ENCODE data around the gene SLC18A3.

DNA sequence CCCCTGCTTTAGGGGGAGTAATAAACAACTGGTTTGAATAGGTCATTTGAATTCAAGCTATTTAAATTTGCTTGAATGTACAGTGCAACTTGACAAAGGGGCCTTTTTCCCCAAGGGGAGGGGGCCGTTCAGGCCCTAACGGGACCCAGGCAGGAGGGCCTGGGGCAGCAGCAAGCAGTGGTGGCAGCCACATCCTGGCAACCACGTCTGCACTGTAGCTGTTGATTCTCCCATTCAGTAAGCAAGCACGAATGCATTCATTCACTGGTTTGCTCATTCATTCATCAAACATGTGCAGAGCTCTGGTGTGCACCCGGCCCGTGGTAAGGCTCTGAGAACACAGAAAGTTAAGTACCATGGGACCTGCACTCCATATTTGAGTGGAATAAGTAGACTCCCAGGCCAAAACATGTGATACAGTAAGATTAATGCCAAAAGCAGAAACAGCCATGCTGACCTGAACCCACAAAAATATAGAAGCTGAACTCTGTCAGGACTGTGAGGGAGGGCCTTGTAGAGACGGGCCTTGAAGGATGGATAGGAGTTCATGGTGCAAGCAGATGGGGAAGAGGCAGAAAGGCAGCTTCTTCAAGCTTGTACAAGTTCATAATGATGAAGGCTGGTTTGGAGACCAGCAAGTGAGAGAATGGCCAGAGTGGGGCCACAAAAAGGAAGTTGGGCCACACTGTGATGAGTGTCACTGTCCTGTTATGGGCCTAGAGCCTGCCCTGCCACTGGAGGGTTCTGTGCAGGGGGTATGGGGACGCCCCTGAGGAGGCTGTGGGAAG is 40.0 kb downstream of the SLC18A3 start:
- no peak for TF ChIP-seq POLR2A (IDR thresholded peaks at IDR 0.05; ENCODE audit: low read depth)
- TF ChIP-seq, protein P1, sequence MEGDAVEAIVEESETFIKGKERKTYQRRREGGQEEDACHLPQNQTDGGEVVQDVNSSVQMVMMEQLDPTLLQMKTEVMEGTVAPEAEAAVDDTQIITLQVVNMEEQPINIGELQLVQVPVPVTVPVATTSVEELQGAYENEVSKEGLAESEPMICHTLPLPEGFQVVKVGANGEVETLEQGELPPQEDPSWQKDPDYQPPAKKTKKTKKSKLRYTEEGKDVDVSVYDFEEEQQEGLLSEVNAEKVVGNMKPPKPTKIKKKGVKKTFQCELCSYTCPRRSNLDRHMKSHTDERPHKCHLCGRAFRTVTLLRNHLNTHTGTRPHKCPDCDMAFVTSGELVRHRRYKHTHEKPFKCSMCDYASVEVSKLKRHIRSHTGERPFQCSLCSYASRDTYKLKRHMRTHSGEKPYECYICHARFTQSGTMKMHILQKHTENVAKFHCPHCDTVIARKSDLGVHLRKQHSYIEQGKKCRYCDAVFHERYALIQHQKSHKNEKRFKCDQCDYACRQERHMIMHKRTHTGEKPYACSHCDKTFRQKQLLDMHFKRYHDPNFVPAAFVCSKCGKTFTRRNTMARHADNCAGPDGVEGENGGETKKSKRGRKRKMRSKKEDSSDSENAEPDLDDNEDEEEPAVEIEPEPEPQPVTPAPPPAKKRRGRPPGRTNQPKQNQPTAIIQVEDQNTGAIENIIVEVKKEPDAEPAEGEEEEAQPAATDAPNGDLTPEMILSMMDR (IDR thresholded peaks at IDR 0.05), result no peak
- TF ChIP-seq EP300 (IDR thresholded peaks at IDR 0.05), result no peak
- no peak for TF ChIP-seq POLR2AphosphoS5 (IDR thresholded peaks at IDR 0.05)

Measured in esophagus muscularis mucosa (tissue), 4 donors.